NCI-H82 treated with DMSO at 0.1 percent for 48 hours (cell line): ENCODE measurements around the gene TXN.

Experiments
- DNase-seq: peaks from one replicate; lab custom pipeline; 2025; ENCODE audit not compliant: unreplicated experiment; lab: John Stamatoyannopoulos, UW

The TXN gene

GRCh38 chr9:110256380-110257096 lies at the start of gene TXN:
Gene TXN, minus strand, starts transcription at chr9:110256507. Its CDS starts 72 bp downstream, at chr9:110256435.
- peak; percentile 46 for DNase-seq

GRCh38 chr9:110303133-110303532 lies 46.8 kb upstream of the TXN start:
- no peak for DNase-seq

DNA sequence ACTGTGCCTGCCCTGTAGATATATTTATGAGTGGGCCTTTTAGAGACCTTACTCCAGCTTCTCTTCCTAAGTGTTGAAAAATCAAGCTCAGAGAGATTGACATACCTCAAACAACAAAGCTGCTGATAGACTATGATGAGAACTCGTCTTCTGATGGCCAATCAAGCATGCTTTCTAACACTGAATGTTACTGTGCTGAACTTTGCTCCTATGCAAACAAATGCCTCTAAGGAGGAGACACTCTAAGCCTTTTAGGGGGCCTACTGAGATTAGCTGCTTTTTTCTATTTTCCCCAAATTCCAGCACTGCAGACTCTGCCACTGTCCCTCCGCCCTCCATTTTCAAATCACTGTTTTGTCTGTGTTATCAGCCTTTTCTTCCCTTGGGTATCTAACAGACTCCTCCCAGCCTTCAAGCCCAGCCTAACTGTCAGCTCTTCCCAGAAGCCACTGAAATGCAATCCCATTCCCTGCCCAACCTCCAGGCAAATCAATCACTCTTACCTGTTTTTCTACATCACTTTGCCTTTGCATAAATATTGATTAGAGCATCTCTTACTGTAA lies 41.8 kb upstream of the TXN start:
- no peak for DNase-seq

GRCh38 chr9:110293248-110293647 lies 36.9 kb upstream of the TXN start:
- DNase-seq: no peak

- no peak for DNase-seq
These were observed 35.7 kb upstream of the TXN start for GRCh38 chr9:110291921-110292557.

GRCh38 chr9:110290001-110290400 lies 33.7 kb upstream of the TXN start:
- no peak for DNase-seq

- DNase-seq: no peak
These were observed 32.2 kb upstream of the TXN start for GRCh38 chr9:110288503-110288902.

DNA sequence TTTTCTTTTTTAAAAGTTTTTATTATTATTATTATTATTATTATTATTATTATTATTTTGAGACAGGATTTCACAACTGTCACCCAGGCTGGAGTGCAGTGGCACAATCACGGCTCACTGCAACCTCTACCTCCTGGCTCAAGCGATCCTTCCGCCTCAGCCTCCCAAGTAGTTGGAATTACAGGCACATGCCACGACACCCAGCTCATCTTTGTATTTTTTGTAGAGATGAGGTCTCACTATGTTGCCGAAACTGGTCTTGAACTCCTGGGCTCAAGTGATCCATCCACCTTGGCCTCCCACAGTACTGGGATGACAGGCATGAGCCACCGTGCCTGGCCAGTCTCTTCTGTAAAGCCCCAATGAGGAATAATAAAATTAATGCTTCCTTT lies 31.0 kb upstream of the TXN start:
- no peak for DNase-seq

GRCh38 chr9:110284211-110284844 lies 28.0 kb upstream of the TXN start:
- DNase-seq: no peak

DNA sequence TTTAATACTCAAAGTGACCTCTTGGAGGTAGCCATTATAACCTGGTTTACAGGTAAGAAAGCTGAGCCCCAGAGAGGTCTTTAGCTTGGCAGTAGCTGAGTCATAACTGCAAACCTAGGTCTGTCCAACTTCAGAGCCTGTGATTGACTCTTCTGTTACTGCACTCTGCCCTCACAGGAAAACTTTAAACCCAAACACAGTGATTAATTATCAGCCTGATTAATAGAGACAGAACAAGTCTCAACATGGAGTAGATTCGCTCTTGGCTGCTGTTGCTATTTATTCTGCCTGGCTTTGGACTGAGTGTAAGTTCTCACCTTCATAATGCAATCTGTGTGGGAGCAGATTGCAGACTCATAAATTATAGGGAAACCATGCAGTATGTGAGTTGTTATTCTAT lies 27.4 kb upstream of the TXN start:
- DNase-seq: no peak

GRCh38 chr9:110282739-110283081 lies 26.4 kb upstream of the TXN start:
- DNase-seq: no peak

- no peak for DNase-seq
These were observed 25.9 kb upstream of the TXN start for GRCh38 chr9:110282018-110282738.

GRCh38 chr9:110278080-110278707 lies 21.9 kb upstream of the TXN start:
- no peak for DNase-seq

DNA sequence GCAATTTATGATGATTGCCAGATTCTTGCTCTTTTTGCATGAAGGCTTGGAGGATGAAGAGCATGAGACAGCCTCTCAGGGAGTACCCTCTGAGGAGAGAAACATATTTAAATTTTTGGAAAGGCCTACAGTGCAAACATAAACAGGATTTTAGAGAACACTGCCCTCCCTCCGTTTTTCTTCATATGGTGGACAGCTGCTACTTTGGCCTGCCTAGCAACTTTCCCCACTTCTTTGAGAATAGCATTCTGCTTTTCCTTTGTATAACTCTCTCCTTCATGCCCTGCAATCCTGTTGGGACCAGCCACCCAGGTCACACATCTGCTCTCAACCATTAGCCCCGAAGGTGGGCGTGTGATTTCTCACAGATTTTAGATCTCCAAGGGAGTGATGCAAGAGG lies 20.5 kb upstream of the TXN start:
- DNase-seq: no peak

DNA sequence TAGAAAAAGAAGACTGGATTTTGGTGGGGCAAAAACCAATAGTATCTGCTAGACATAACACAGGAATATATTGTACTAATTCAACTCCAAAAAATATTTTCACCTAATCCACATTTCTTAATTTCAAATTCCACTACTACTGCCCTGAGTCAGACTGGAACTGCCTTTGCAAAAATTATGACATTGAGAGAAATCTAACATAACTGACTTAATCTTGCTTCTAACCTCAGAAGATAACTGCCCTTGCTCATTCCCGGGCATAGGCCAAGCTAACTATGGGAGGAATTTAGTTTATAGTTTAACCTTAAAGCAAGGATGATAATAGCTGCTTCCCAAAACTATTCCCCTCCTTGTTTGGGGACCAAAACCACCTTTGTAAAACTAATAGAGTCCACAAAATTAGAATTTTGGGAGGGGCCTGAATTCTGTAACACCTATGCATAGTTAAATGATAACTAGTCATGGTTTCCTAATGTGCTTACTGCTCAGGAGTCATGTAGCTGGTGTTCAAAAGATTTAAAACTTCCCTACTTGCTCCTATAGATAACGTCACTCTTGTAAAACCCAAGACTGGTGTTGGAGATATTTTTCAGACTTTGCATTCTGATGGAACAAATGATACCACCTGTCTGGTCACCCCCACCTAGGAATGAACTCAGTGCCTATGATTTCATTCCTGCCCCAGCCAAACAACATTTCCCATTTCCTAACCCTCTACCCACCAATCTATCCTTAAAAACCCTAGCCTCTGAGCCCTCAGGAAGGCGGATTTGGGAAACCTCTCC lies 14.1 kb upstream of the TXN start:
- no peak for DNase-seq

DNA sequence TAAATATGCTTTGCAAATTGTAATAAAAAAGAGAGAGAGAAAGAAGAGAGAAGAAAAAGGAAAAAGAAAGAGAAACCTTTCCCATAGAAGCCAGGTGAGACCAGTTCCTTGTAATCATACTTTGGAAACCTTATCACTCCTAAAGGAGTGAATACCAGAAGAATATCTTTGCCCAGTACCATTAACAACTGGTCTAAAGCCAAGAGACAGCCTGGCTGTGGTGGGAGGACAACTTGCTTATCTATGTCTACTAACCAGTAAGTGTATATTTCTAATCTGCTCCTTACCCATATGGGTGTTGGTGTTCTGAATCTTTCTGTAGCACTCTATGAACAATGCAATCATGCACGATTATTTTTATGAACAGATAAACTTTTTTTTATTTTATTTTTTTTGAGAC lies 10.5 kb upstream of the TXN start:
- no peak for DNase-seq

DNA sequence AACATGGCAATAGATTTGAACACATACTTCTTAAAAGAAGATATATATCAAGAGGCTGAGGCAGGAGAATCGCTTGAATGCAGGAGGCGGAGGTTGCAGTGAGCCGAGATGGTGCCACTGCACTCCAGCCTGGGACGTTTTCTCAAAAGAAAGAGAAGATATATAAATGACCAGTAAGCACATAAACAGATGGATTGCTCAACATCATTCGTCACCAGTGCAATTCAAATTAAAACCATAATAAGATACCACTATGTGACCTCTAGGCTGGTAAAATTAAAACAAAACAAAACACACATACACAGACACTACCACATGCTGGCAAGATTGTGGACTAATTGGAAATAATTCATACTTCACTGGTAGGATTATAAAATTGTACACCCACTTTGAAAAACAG lies 5.3 kb upstream of the TXN start:
- DNase-seq: no peak

DNA sequence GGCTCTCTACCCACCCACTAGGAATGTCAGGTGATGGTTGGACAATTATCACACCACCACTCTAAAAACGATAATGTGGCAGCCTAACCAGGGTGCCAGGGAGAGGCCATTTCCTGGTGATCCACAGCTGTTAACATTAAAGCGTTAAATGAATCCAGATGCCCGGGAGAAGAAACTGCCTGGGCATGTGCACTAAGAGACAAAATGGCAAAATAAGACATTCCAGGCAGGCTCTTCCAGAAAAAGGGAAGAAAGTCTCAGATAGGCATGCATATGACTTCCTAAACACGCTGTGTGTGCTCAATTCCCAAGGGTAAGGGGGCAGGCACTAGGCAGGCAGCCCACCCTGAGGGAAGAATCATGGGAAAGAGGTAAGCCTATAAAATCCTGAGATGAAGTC lies 4.6 kb upstream of the TXN start:
- DNase-seq: no peak

DNA sequence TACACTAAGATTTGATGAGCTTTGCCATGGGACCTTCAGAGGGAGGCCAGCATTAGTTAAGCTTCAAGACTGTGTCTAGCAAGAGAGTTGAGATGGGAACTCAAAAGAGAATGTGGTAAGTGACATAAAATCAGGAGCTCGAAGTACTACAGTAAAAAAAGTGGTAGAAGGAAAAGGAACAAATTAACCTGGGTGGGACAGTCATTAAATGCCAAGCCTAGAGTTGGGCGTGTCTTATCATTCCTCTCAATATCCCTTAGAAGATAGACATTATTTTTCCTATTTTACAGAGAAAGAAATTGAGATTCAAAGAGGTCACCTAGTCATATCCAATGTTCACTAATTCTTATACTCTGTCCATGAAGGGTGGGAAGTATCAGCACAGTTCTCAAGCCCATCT lies 3.3 kb upstream of the TXN start:
- no peak for DNase-seq

GRCh38 chr9:110258690-110259091 lies 2.4 kb upstream of the TXN start:
- no peak for DNase-seq
